Lung (tissue), 12 donors: Measurements from ENCODE around the gene PFN1. TPM values are rescaled to one million over a fixed set of nuclear protein-coding genes. Genes with fewer than 3 reads are reported as not detected.

ENCODE experiments used
- ATAC-seq: fragments of 200-7000 bp; cut with Tn5 transposase; one replicate; pipeline ENCODE4 v1.9.1; 2020; ENCODE audit warnings: moderate number of reproducible peaks; ENCODE audit not compliant: insufficient read depth, low FRiP score
- DNase-seq, 3 donors: peaks; one replicate each; pipeline ENCODE4 v3.0.0-alpha.2; 2013 to 2017
- H3K27ac ChIP-seq, 2 donors: one replicate each; pipeline ENCODE4 v1.5.1; 2013; ENCODE audit warnings: mild to moderate bottlenecking in 2 of 2, moderate library complexity in 2 of 2, control low read depth in 1 of 2, inconsistent platforms in 1 of 2, low read depth in 1 of 2, low read length in 1 of 2
- H3K27me3 ChIP-seq, 3 donors: one replicate each; pipeline ENCODE4 v1.5.1; 2013; ENCODE audit warnings: low read length in 2 of 3; ENCODE audit not compliant: control insufficient read depth in 3 of 3, insufficient read depth in 3 of 3
- H3K36me3 ChIP-seq, 4 donors: one replicate each; pipeline ENCODE4 v1.5.1; 2013; ENCODE audit warnings: low read length in 4 of 4, mild to moderate bottlenecking in 1 of 4, moderate library complexity in 1 of 4; ENCODE audit not compliant: control insufficient read depth in 4 of 4, insufficient read depth in 4 of 4
- H3K4me1 ChIP-seq, 5 donors: one replicate each; pipeline ENCODE4 v1.5.1; 2013; ENCODE audit warnings: low read length in 5 of 5, mild to moderate bottlenecking in 2 of 5, moderate library complexity in 1 of 5; ENCODE audit not compliant: control insufficient read depth in 5 of 5, insufficient read depth in 5 of 5
- H3K4me3 ChIP-seq: one replicate; pipeline ENCODE4 v1.5.1; 2013; ENCODE audit warnings: mild to moderate bottlenecking, control low read depth, moderate library complexity
- H3K9ac ChIP-seq, 2 donors: one replicate each; pipeline ENCODE4 v1.5.1; 2013; ENCODE audit warnings: low read length in 2 of 2, control low read depth in 1 of 2; ENCODE audit not compliant: insufficient read depth in 1 of 2
- H3K9me3 ChIP-seq, 4 donors: one replicate each; pipeline ENCODE4 v1.5.1; 2013; ENCODE audit warnings: low read length in 3 of 4, mild to moderate bottlenecking in 1 of 4, moderate library complexity in 1 of 4; ENCODE audit not compliant: control insufficient read depth in 4 of 4, insufficient read depth in 3 of 4
- WGBS, 2 donors: extraction: QIAGEN DNeasy Blood & Tissue Kit; methylation state at CpG; one replicate each; pipeline ENCODE4 v1.1.7; 2013; 5-methylcytosine and 5-hydroxymethylcytosine counted together
- polyA plus RNA-seq, 2 donors: library from polyadenylated mRNA; stranded (reverse); fragments of 200-250 nt; gene quantifications; one replicate each; pipeline ENCODE4 v1.2.1, GENCODE V29; 2013
- total RNA-seq, 2 donors: library from RNA; depleted of rRNA in 1 of 2; stranded (reverse); fragments of >200 nt in 1 of 2; gene quantifications; one replicate each; pipeline ENCODE4 v1.2.1, GENCODE V29; 2014 to 2021
- TF ChIP-seq, protein P1 (sequence below): IDR thresholded peaks from 2 replicates; pipeline ENCODE4 v1.5.1; 2012; ENCODE audit warnings: mild to moderate bottlenecking; ENCODE audit errors: control extremely low read depth, extremely low read depth
- donor health status: control.
- donor health status: control.
- donor health status: Bipolar disorder and iron deficiency.
- donor health status: healthy.
- donor health status: DM: yes; HTN: yes; CAD: no.

Gene PFN1
- total and polyA plus RNA-seq, 4 donors = 461 to 2,264 (median 749) TPM

DNA sequence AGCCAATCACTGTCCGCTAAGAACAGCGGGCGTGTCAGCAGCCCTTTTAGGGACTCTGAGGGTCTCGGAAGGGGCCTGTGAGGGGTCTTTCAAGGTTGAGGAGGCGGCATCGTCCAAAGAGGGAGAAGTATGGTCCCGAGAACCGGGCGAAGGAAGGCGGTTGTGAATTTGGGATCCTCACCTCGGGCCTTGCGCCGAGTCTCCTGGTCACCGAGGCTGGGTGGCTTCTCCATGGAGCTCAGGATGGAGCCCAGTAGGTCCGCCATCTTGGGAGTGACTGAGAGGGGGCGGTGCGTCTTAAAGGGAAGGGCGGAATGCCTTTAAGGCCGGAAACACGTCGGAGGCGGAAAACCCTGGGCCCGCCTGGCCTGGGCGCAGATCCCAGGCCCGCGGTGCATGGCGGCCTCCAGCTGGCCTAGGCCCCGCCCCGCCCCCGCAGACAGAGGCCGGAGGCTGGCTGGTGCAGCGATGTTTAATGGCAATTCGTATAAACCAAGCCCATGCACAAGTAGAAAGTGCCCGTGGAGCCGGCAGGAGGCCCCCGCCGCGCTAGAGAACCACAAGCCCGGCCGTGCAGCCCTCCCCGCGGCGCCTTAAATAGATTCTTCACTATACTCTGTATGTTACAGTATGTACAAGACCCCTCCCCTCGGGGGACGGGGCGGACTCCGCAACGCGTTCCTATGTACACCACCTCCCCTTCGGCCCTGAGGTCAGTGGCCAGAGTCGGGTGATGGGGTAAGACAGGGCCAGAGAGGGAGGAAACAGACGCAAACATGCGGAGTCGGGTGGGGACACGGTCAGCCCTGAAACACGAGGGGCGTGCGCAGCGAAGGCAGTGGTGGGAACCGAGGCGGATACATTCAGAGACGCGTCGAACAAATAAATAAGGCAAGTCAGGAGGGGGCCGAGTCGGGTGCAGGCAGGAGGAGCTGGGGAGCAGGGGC, 19.5 kb upstream of the PFN1 start, which contains the start of gene SPAG7:
SPAG7 (minus strand) TSS at position 279 of the 947 bp plus-strand sequence; CDS start at position 266, 13 bp downstream.
- 1% methylated on average over 60 to 66 of the region's 66 CpGs for whole genome bisulfite sequencing, 2 donors
- peak; percentile 76 for ATAC-seq

DNA sequence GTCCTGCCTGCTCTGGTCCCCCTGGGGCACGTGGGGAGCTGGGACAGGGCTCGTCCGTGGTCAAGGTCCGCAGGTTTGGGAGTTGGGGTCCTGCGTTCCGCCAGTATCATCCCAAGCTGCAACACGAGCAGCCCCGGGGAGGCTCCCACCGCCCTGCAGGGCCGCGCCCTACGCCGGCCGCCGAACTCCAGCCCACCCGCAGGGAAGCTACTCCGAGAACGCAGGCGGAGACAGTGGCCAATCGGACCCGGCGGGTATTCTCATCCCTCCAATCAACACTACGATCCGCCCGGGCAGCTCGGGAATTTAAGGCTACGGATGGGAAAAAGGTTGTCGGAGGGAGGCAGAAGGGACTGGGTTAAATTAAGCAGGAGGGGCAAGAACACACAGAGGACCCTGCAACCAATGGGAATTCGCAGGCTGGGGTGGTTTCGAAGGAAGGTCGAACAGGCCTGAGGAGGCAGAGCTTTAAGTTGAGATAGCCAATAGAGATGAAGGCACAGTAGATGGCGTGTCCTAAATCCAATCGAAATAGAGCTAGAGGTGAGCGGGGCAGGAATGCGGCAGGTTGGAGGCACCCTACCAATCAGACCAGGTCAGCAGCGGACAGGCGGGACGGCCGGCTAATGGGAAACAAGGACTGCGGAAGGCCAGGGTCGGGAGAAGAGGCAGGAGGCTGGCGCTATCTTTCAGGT, 18.7 kb upstream of the PFN1 start:
- Histone ChIP-seq H3K4me3 (peak overlapping the region; percentile 79), H3K9ac (peak overlapping the region in 1 of 2 donors; percentile 94), H3K36me3 (peaks cover 0 to 18% (median 13%) of the 10 kb centered on the region in 4 donors), H3K9me3 (no peaks in the 10 kb centered on the region), H3K27ac (peak overlapping the region; percentile 94 to 95), H3K27me3 (no peaks in the 10 kb centered on the region), H3K4me1 (peaks cover 4 to 21% (median 9%) of the 10 kb centered on the region in 5 donors)
- 0% methylated on average over 42 of the region's 42 CpGs for WGBS, 2 donors
- DNase-seq = peak; percentile 100
- peak; percentile 90 for ATAC-seq
- TF ChIP-seq, protein P1, sequence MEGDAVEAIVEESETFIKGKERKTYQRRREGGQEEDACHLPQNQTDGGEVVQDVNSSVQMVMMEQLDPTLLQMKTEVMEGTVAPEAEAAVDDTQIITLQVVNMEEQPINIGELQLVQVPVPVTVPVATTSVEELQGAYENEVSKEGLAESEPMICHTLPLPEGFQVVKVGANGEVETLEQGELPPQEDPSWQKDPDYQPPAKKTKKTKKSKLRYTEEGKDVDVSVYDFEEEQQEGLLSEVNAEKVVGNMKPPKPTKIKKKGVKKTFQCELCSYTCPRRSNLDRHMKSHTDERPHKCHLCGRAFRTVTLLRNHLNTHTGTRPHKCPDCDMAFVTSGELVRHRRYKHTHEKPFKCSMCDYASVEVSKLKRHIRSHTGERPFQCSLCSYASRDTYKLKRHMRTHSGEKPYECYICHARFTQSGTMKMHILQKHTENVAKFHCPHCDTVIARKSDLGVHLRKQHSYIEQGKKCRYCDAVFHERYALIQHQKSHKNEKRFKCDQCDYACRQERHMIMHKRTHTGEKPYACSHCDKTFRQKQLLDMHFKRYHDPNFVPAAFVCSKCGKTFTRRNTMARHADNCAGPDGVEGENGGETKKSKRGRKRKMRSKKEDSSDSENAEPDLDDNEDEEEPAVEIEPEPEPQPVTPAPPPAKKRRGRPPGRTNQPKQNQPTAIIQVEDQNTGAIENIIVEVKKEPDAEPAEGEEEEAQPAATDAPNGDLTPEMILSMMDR = no peak

More for the DNA sequence above, 19.5 kb upstream of the PFN1 start, which contains the start of gene SPAG7:
- DNase-seq = peak; percentile 98 to 99 (median 98)
- H3K27me3 ChIP-seq = no peaks in the 10 kb centered on the region
- H3K36me3 ChIP-seq = peaks cover 4 to 26% (median 15%) of the 10 kb centered on the region in 4 donors
- no peaks in the 10 kb centered on the region for H3K9me3 ChIP-seq
- TF ChIP-seq, protein P1 = no peak
- H3K27ac ChIP-seq = peak within 1 kb of the TSS; percentile 94 to 95
- peak within 1 kb of the TSS; percentile 79 for H3K4me3 ChIP-seq
- H3K4me1 ChIP-seq = peaks cover 4 to 21% (median 9%) of the 10 kb centered on the region in 5 donors
- peak within 1 kb of the TSS; percentile 63 to 94 for H3K9ac ChIP-seq

DNA sequence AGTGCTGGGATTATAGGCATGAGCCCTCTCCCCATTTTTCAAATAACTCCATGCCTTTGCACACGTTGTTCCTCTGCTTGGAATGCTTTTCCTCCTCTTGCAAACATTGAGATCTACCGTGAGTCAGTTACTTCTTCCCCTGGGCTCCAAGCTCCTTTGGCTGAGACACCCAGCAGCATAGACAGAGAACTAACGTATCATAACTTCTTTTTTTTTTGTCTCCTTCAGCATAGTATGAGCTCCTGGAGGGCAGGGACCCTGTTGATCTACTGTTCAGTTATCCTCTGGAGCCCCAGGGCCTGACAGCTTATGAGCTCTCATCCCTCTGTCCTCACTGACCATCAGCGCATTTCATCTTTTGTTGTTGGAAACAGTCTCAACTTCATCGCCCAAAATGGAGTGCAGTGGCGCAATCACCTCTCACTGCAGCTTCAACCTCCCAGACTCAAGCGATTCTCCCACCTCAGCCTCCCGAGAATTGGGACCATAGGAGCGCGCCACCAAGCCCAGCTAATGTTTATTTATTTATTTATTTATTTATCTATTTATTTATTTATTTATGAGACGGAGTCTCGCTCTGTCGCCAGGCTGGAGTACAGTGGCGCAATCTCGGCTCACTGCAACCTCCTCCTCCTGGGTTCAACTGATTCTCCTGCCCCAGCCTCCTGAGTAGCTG, 17.1 kb upstream of the PFN1 start:
- no peaks in the 10 kb centered on the region for H3K27me3 ChIP-seq
- no peak for ATAC-seq
- 93 to 94% methylated on average over 15 of the region's 15 CpGs for WGBS, 2 donors
- peaks cover 0 to 18% (median 16%) of the 10 kb centered on the region in 4 donors for H3K36me3 ChIP-seq
- no peak for DNase-seq
- no peak overlapping the region for H3K9ac ChIP-seq
- TF ChIP-seq, protein P1 = no peak
- no peak overlapping the region for H3K4me3 ChIP-seq
- peak overlapping the region in 1 of 2 donors; percentile 63 for H3K27ac ChIP-seq
- peaks cover 4 to 21% (median 9%) of the 10 kb centered on the region in 5 donors for H3K4me1 ChIP-seq
- H3K9me3 ChIP-seq = no peaks in the 10 kb centered on the region
